Keratinocyte (primary cell): ENCODE measurements around the gene CDC14A. TPM values are rescaled to one million over a fixed set of nuclear protein-coding genes. Genes with fewer than 3 reads are reported as not detected.

Source experiments
- DNase-seq: peaks from one replicate; pipeline ENCODE4 v3.0.0-alpha.2; 2011; ENCODE audit warnings: low read depth, missing footprints, low spot score
- FAIRE-seq: peaks from 2 replicates; lab custom pipeline; 2011; peaks lifted over from hg19 to GRCh38; lab: Jason Lieb, UNC
- H2AFZ ChIP-seq: 2 replicates; pipeline ENCODE4 v1.6.0; 2012; ENCODE audit warnings: low read length, control low read depth, inconsistent platforms; ENCODE audit not compliant: control insufficient read depth
- H3K27ac ChIP-seq: 2 replicates; pipeline ENCODE4 v1.5.1; 2011; ENCODE audit warnings: low read length; ENCODE audit not compliant: control insufficient read depth, insufficient read depth
- H3K27me3 ChIP-seq: 3 replicates; pipeline ENCODE4 v1.6.0; 2011; ENCODE audit warnings: low read length; ENCODE audit not compliant: control insufficient read depth, insufficient read depth; ENCODE audit errors: extremely low read depth
- H3K36me3 ChIP-seq, 2 experiments: 2 replicates in 1 of 2; 3 replicates in 1 of 2; pipeline ENCODE4 v1.5.1; 2011; ENCODE audit warnings: low read length in 2 of 2, mild to moderate bottlenecking in 1 of 2; ENCODE audit not compliant: control insufficient read depth in 2 of 2, insufficient read depth in 2 of 2; ENCODE audit errors: extremely low read depth in 1 of 2
- H3K4me1 ChIP-seq: 3 replicates; pipeline ENCODE4 v1.5.1; 2011; ENCODE audit warnings: low read length; ENCODE audit not compliant: control insufficient read depth, insufficient read depth; ENCODE audit errors: extremely low read depth
- H3K4me2 ChIP-seq: 3 replicates; pipeline ENCODE4 v1.6.0; 2011; ENCODE audit warnings: low read depth, low read length; ENCODE audit not compliant: control insufficient read depth, insufficient read depth; ENCODE audit errors: extremely low read depth
- H3K4me3 ChIP-seq, 3 experiments: fragments of 200-600 bp in 1 of 3; sonication (generic) in 1 of 3; 2 replicates in 2 of 3; 3 replicates in 1 of 3; pipeline ENCODE4 v1.5.1; 2011 to 2016; ENCODE audit warnings: low read length in 3 of 3, mild to moderate bottlenecking in 3 of 3, control low read depth in 2 of 3, inconsistent platforms in 1 of 3, low read depth in 1 of 3, mixed read lengths in 1 of 3, mixed run types in 1 of 3, moderate library complexity in 1 of 3; ENCODE audit not compliant: control insufficient read depth in 2 of 3, insufficient read depth in 2 of 3; ENCODE audit errors: extremely low read depth in 1 of 3
- H3K79me2 ChIP-seq: 2 replicates; pipeline ENCODE4 v1.6.0; 2012; ENCODE audit warnings: low read length; ENCODE audit not compliant: control insufficient read depth, insufficient read depth
- H3K9ac ChIP-seq: 3 replicates; pipeline ENCODE4 v1.6.0; 2011; ENCODE audit warnings: low read length; ENCODE audit not compliant: control insufficient read depth, insufficient read depth; ENCODE audit errors: extremely low read depth
- H3K9me1 ChIP-seq: 3 replicates; pipeline ENCODE4 v1.6.0; 2011; ENCODE audit warnings: low read length; ENCODE audit not compliant: control insufficient read depth, insufficient read depth; ENCODE audit errors: extremely low read depth
- H3K9me3 ChIP-seq: 2 replicates; pipeline ENCODE4 v1.5.1; 2012; ENCODE audit warnings: low read depth, low read length; ENCODE audit not compliant: control insufficient read depth
- H4K20me1 ChIP-seq: 3 replicates; pipeline ENCODE4 v1.6.0; 2011; ENCODE audit warnings: low read length; ENCODE audit not compliant: control insufficient read depth, insufficient read depth; ENCODE audit errors: extremely low read depth
- CTCF ChIP-seq, 3 experiments: IDR thresholded peaks in 1 of 3; conservative IDR thresholded peaks in 1 of 3; optimal IDR thresholded peaks in 1 of 3; 2 replicates in 2 of 3; 3 replicates in 1 of 3; pipeline versions ENCODE3 to v1.5.1; 2011; ENCODE audit warnings: low read length in 3 of 3, mild to moderate bottlenecking in 3 of 3, moderate library complexity in 2 of 3, control low read depth in 1 of 3, inconsistent platforms in 1 of 3; ENCODE audit not compliant: insufficient read depth in 2 of 3; ENCODE audit errors: extremely low read depth in 1 of 3
- EZH2 ChIP-seq: IDR thresholded peaks from one replicate; pipeline ENCODE4 v1.6.1; 2012; ENCODE audit warnings: inconsistent platforms, mild to moderate bottlenecking, low read length, moderate library complexity
- dilution Hi-C: fragments of 300-500 bp; cut with MboI; formaldehyde crosslinking; loops from one replicate; pipeline ENCODE4 v1.7.0; 2020; ENCODE audit warnings: low sequenced_read_pairs; ENCODE audit not compliant: extremely low pct_ligation_motif_present
- polyA plus RNA-seq, 5 experiments: library from polyadenylated mRNA; depleted of rRNA in 3 of 5; stranded (reverse) in 3 of 5; stranded (forward) in 1 of 5; unstranded in 1 of 5; fragments of >200 nt; gene quantifications; 1 replicate in 1 of 5; 2 replicates in 3 of 5; 3 replicates in 1 of 5; pipeline versions ENCODE4 v1.2.1 to v1.2.3, GENCODE V29; 2011 to 2012; ENCODE audit warnings: missing spikeins in 2 of 5, low read depth in 1 of 5, low replicate concordance in 1 of 5

The CDC14A gene
- polyA plus RNA-seq, 1 donor (not counting 4 experiments of a cell fraction or from before 2014, with no cell fraction given), result 2.2 TPM

- no peak overlapping the region for H3K9ac ChIP-seq
- no peaks in the 10 kb centered on the region for H3K9me1 ChIP-seq
- H3K79me2 ChIP-seq, result no peaks in the 10 kb centered on the region
- no peak overlapping the region for H2AFZ ChIP-seq
- DNase-seq, result no peak
- dilution Hi-C loops, result no loop called here
- no peak overlapping the region for H3K4me3 ChIP-seq
- H3K36me3 ChIP-seq, result no peaks in the 10 kb centered on the region
- TF ChIP-seq EZH2, result no peak
- TF ChIP-seq CTCF (optimal IDR thresholded peaks at IDR 0.05 in 1 of 3, IDR thresholded peaks at IDR 0.05 in 1 of 3, conservative IDR thresholded peaks at IDR 0.05 in 1 of 3; ENCODE audit: extremely low read depth in 1 of 3, insufficient read depth in 2 of 3, low read length in 3 of 3), result no peak
- peaks cover 10% of the 10 kb centered on the region for H3K27me3 ChIP-seq
- H3K27ac ChIP-seq, result no peak overlapping the region
- H4K20me1 ChIP-seq, result no peaks in the 10 kb centered on the region
- H3K4me2 ChIP-seq, result no peak overlapping the region
- H3K4me1 ChIP-seq, result no peaks in the 10 kb centered on the region
- FAIRE-seq, result no peak
- no peaks in the 10 kb centered on the region for H3K9me3 ChIP-seq
Measured at GRCh38 chr1:100530880-100531487, 178.7 kb downstream of the CDC14A start.

- FAIRE-seq, result no peak
Measured at GRCh38 chr1:100532645-100533044, 180.3 kb downstream of the CDC14A start.

More at GRCh38 chr1:100532645-100533044, 180.3 kb downstream of the CDC14A start:
- no peaks in the 10 kb centered on the region for H3K4me1 ChIP-seq
- H3K27me3 ChIP-seq, result peaks cover 10% of the 10 kb centered on the region
- no peak overlapping the region for H2AFZ ChIP-seq
- no peak overlapping the region for H3K27ac ChIP-seq
- dilution Hi-C loops, result no loop called here
- no peak for DNase-seq
- no peak overlapping the region for H3K4me2 ChIP-seq
- no peaks in the 10 kb centered on the region for H3K36me3 ChIP-seq
- no peaks in the 10 kb centered on the region for H4K20me1 ChIP-seq
- no peak overlapping the region for H3K4me3 ChIP-seq
- H3K9me3 ChIP-seq, result no peaks in the 10 kb centered on the region
- no peak overlapping the region for H3K9ac ChIP-seq
- H3K9me1 ChIP-seq, result no peaks in the 10 kb centered on the region
- H3K79me2 ChIP-seq, result no peaks in the 10 kb centered on the region
- TF ChIP-seq CTCF (optimal IDR thresholded peaks at IDR 0.05 in 1 of 3, IDR thresholded peaks at IDR 0.05 in 1 of 3, conservative IDR thresholded peaks at IDR 0.05 in 1 of 3; ENCODE audit: extremely low read depth in 1 of 3, insufficient read depth in 2 of 3, low read length in 3 of 3) (no peak), EZH2 (no peak)
